ENCODE data around the gene NCMAP.

- TF ChIP-seq CTCF (IDR thresholded peaks at IDR 0.05), result no peak
- TF ChIP-seq POLR2A (IDR thresholded peaks at IDR 0.05), result no peak
These were observed 6.7 kb downstream of the NCMAP start for GRCh38 chr1:24562625-24563024.

All from sigmoid colon (tissue), 3 donors.